NCI-H2081 (cell line): Measurements from ENCODE around the gene KCNQ2.

Experiments
- DNase-seq, 2 experiments: peaks; one replicate each; lab custom pipeline; 2025; lab: John Stamatoyannopoulos, UW

Gene KCNQ2

GRCh38 chr20:63454731-63455567, 17.5 kb downstream of the KCNQ2 start:
- DNase-seq = peak; percentile 63 to 75

GRCh38 chr20:63452821-63453523, 19.5 kb downstream of the KCNQ2 start:
- DNase-seq = no peak

GRCh38 chr20:63452341-63452740, 20.1 kb downstream of the KCNQ2 start:
- DNase-seq = no peak

- DNase-seq = no peak
Measured at GRCh38 chr20:63451821-63452220, 20.6 kb downstream of the KCNQ2 start.

GRCh38 chr20:63449796-63450730, 22.4 kb downstream of the KCNQ2 start:
- DNase-seq = no peak

- DNase-seq = no peak
Measured at GRCh38 chr20:63449025-63449424, 23.4 kb downstream of the KCNQ2 start.

GRCh38 chr20:63448031-63448430, 24.4 kb downstream of the KCNQ2 start:
- DNase-seq = no peak

- DNase-seq = no peak
Measured at GRCh38 chr20:63447320-63447719, 25.1 kb downstream of the KCNQ2 start.

GRCh38 chr20:63446216-63447024, 26.0 kb downstream of the KCNQ2 start:
- DNase-seq = no peak

GRCh38 chr20:63445075-63445734, 27.2 kb downstream of the KCNQ2 start:
- DNase-seq = no peak

- DNase-seq = no peak
Measured at GRCh38 chr20:63444548-63444947, 27.9 kb downstream of the KCNQ2 start.

- no peak for DNase-seq
Measured at GRCh38 chr20:63443606-63444395, 28.7 kb downstream of the KCNQ2 start.

GRCh38 chr20:63442100-63442493, 30.4 kb downstream of the KCNQ2 start:
- peak; percentile 46 to 56 for DNase-seq

- no peak for DNase-seq
Measured at GRCh38 chr20:63441136-63442099, 31.0 kb downstream of the KCNQ2 start.

- DNase-seq = no peak
Measured at GRCh38 chr20:63440366-63440955, 32.0 kb downstream of the KCNQ2 start.

GRCh38 chr20:63439866-63440265, 32.6 kb downstream of the KCNQ2 start:
- DNase-seq = no peak

GRCh38 chr20:63438121-63438520, 34.3 kb downstream of the KCNQ2 start:
- no peak for DNase-seq

GRCh38 chr20:63435552-63435951, 36.9 kb downstream of the KCNQ2 start:
- DNase-seq = no peak
